IPS-NIHi11 (cell line): Measurements from ENCODE around the gene MALSU1.
A peak's percentile ranks its signal among the peaks of the same experiment; 100 is the strongest.
"Not testable (repeated sequence)": the region's sequence is repeated elsewhere in the genome, so short reads cannot be mapped to it uniquely, and the experiment has no call there.

Experiments
- DNase-seq: peaks from one replicate; pipeline ENCODE4 v3.0.0; 2012; ENCODE audit warnings: mixed read lengths, low spot score

The MALSU1 gene

DNA sequence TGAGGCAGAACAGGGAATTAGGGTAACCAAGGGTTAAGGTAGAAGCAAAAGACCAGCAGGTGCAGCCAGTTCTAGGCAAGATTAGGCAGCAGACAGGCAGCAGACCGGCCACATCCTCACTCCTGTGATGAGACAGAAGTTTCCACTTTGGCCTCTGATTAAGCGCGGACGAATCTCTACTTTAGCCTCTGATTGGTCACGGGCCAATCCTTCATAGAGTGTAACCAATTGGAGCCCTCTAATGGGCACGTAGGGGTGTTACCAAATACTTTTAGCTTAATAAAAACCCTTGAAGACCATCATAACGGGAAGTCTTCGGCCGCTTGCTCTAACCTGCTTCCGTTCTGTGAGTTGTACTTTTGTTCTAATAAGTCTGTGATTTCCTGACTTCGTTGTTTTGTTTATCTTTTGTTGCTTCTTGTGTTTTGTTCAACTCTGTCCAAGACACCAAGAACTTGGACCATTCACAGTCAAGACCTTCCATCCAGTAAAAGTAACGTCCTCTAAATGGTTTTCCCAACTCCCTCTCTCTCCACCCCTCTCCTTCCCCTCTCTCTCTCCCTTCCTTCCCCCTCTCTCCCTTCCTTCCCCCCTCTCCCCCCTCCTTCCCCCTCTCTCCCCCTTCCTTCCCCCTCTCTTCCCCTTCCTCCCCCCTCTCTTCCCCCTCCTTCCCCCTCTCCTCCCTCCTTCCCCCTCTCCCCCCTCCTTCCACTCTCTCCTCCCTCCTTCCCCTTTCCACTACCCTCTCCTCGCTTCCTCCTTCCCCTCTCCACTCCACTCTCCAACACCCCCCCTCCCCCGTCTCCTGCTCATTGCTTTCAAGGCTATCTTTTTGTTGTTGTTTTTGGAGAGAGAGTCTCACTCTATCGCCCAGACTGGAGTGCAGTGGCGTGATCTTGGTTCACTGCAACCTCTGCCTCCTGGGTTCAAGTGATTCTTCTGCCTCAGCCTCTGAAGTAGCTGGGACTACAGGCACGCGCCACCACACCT, 13.2 kb upstream of the MALSU1 start:
- no peak for DNase-seq

DNA sequence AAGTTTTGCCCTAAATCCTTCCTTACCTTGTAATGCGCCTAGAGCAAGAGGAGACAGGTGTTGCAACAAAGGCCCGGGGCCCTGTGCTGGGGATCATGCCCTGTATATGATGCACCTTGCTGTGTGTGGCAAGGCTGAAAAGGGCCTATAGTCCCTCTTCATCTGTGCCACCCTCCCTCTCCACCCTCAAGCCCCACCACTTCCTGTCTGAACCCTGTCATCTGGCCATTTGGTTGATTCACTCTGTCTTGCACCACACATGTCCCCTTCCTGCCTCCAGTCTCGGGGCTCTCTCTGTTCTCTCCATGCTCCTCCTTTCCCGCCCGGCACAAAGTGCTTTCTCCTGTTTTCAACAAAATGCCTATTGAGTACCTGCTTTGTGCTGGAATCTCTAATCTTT, 11.5 kb upstream of the MALSU1 start:
- no peak for DNase-seq

- no peak for DNase-seq
These were observed 8.1 kb upstream of the MALSU1 start for GRCh38 chr7:23290993-23291392.

DNA sequence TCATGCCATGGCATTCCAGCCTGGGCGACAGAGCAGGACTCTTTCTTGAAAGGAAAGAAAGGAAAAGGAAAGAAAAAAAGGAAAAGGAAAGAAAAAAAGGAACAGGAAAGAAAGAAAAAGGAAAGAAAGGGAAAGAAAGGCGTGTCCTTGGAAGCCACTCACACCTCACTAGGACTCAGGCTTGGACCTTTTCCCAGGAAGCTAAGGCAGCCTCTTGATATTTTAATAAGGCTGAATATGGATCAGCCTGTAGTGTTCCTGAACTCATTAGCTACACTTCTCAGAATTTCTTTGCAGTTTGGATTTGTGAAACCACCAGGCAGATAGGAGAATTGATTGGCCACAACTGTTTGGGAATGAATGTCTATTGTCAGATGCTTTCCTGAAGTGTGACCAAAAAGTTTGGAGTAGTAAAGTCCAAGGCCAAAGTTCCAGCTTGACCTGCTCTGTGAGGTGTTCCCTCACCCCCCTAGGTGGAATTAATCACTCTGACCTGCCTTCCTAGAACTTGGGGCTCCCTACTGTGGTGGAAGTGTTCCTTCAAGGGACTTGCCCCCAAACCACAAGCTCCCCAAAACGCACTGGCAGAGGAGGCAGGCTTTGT, 7.1 kb upstream of the MALSU1 start:
- no peak for DNase-seq

GRCh38 chr7:23292623-23293022, 6.5 kb upstream of the MALSU1 start:
- DNase-seq: no peak

DNA sequence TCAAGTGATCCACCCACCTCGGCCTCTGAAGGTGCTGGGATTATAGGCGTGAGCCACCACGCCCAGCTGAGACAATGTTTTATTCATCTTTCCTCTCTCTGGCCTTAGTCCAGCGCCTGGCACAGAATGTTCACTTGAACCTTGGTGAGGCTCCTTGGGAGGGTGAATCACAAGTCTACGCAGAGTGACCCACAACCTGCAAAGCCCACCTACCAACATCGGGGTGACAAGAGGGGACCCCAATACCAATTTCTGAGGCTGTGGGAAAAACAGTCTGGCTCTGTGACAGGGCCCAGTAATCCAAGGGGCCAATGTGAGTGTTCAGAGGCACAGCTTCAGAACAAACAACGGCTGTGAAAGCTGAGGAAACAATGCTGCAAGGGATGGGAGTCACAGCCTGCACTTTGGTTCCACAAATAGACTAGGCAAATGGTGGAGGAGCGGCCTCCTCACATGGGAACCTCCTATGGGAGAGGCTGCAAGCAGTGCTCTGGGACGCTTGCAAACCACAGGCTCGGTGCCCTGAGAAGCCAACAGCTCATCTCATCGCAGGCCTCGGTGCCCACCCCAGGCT, 5.6 kb upstream of the MALSU1 start:
- DNase-seq: no peak

GRCh38 chr7:23294549-23295400, 4.4 kb upstream of the MALSU1 start:
- DNase-seq: no peak

DNA sequence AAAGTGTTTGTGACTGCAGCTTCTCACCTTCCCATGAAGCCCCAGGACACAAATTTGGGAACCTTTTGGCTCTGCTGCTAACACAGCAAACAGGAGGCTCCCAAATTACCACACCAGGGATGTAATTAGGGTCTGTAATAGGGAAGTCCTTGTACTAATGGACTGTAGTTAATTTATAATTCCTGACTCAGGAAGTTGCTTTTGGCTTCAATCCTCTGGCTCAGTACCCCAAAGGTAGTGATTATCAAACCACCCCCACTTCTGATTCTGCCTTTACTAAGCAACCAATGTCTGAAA, 3.8 kb upstream of the MALSU1 start:
- no peak for DNase-seq

DNA sequence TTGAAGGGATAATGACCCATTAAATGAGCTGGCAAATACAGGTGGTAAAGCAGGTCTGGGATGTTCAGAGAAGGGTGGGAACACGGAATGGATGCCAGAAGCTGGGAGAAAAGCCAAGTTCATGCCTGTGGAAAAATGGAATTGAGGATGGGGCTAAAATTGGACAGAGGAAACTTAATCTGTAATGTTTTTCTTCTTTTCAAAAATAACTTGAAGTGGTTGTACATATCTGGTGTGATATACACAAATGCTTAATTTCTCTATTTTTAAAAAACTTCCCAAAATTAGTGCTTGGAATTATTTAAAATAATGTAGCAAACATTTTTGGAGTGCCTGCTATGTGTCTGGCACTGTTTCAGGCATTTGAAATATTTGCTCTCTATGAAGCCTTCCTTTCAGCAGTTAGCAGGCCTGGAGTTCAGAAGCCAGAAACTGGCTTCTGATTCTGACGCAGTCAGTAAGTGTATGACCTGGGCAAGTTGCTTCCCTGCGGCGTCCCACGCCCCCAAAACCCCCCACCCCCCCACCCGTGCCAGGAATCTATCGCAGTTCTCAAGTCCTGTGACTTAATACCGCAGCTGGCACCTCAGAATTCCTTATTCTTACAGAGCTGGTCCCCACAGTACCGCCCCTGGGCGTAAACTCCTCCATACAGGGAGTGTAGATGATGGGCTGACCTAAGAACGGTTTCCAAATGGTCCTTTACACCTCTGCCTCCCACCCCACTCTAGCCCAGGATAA, 828 bp upstream of the MALSU1 start:
- peak; percentile 21 for DNase-seq

- no peak for DNase-seq
These were observed 696 bp downstream of the MALSU1 start for GRCh38 chr7:23299770-23300300.

DNA sequence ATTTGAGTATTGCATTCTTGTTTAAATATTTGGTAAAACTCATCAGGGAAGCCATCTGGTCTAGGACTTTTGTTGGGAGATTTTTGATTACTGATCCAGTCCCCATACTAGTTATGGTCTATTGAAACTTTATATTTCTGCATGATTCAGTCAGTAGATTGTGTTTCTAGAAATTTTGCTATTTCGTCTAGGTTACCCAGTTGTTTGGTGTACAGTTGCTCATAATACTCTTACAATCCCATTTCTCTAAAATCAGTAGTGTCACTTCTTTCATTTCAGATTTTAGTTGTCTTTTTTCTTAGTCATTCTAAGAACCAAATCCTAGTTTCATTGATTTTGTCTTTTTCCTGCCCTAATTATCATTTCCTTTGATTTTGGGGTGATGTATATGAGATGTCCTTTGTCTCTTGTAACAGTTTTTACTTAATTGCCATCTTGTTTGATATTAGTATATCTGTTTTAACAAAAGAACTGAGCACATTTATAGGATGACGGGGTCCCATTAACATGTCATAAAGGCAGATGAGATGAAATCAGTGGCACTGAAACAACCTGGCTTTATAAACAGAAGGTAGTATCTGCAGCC, 7.9 kb downstream of the MALSU1 start:
- DNase-seq: no peak

DNA sequence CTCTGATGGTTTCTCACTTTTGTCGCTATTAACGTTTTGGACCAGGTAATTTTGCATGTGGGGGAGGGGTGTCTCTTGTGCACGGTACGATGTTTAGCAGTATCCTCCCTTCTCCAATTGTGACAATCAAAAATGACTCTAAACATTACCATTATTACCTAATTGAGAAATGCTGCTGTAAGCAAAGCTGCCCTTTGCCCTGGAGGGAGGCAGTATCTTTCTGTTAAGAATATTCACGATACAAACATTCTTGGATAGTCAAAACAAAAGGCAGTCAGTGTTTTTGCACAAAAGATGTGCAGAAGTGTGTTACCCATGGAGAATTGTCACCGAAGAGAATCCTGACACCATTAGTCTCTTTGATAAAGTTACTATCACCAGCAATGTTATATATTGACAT, 9.6 kb downstream of the MALSU1 start:
- no peak for DNase-seq

- DNase-seq: not testable (repeated sequence)
These were observed 13.0 kb downstream of the MALSU1 start for GRCh38 chr7:23312141-23312540.

GRCh38 chr7:23315366-23315765, 16.2 kb downstream of the MALSU1 start:
- DNase-seq: no peak

- DNase-seq: no peak
These were observed 32.0 kb downstream of the MALSU1 start for GRCh38 chr7:23331132-23331531.

GRCh38 chr7:23332193-23332592, 33.1 kb downstream of the MALSU1 start:
- no peak for DNase-seq

GRCh38 chr7:23332910-23333612, 33.9 kb downstream of the MALSU1 start:
- DNase-seq: no peak

DNA sequence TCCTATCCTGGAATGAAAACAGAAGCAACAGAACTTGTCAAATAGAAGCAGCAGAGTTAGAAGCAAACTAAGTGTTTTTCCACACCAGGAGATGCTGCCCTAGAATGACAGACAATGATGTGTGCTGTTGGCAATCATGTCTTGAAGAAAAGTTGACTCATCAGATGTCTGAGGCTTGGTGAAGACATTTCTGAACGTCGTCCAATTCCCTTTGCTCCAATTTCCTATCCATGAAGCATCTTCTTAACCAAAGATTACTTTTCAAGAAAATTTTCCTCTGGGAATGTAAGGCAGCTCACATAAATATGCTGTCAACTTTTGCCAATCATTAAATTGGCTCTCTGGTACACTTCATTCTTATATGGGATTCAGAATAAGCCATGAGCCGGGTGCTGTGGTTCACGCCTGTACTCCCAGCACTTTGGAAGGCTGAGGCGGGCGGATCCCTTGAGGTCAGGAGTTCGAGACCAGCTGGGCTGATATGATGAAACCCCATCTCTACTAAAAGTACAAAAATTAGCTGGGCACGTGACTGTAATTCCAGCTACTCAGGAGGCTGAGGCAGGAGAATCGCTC, 34.6 kb downstream of the MALSU1 start:
- no peak for DNase-seq

- DNase-seq: no peak
These were observed 35.4 kb downstream of the MALSU1 start for GRCh38 chr7:23334482-23335056.

- no peak for DNase-seq
These were observed 36.0 kb downstream of the MALSU1 start for GRCh38 chr7:23335136-23335535.
